Inflammatory macrophage (primary cell): ENCODE data around the gene MAPRE2.
"Not testable (repeated sequence)": the region's sequence is repeated elsewhere in the genome, so short reads cannot be mapped to it uniquely, and the experiment has no call there.

Source experiments
- DNase-seq, 2 donors: peaks; one replicate each; pipeline ENCODE4 v3.0.0-alpha.2; 2020 to 2022

Gene MAPRE2

GRCh38 chr18:35095983-35096676, 54.9 kb downstream of the MAPRE2 start:
- DNase-seq, result no peak

- DNase-seq, result no peak
These were observed 55.4 kb downstream of the MAPRE2 start for GRCh38 chr18:35096677-35097011.

- DNase-seq, result no peak
These were observed 56.0 kb downstream of the MAPRE2 start for GRCh38 chr18:35097195-35097594.

- no peak for DNase-seq
These were observed 56.5 kb downstream of the MAPRE2 start for GRCh38 chr18:35097763-35098162.

GRCh38 chr18:35099911-35100310, 58.7 kb downstream of the MAPRE2 start:
- DNase-seq, result no peak

GRCh38 chr18:35104391-35105051, 63.3 kb downstream of the MAPRE2 start:
- no peak for DNase-seq

GRCh38 chr18:35106013-35106844, 65.0 kb downstream of the MAPRE2 start:
- DNase-seq, result no peak

- DNase-seq, result no peak
These were observed 65.6 kb downstream of the MAPRE2 start for GRCh38 chr18:35106845-35107148.

GRCh38 chr18:35107216-35107615, 66.0 kb downstream of the MAPRE2 start:
- no peak for DNase-seq

GRCh38 chr18:35108088-35108487, 66.9 kb downstream of the MAPRE2 start:
- DNase-seq, result not testable (repeated sequence)

- DNase-seq, result no peak
These were observed 68.8 kb downstream of the MAPRE2 start for GRCh38 chr18:35110059-35110458.

GRCh38 chr18:35110554-35111485, 69.6 kb downstream of the MAPRE2 start:
- DNase-seq, result no peak

- no peak for DNase-seq
These were observed 71.5 kb downstream of the MAPRE2 start for GRCh38 chr18:35112696-35113095.

- peak in 1 of 2 donors; percentile 20 for DNase-seq
These were observed 73.1 kb downstream of the MAPRE2 start for GRCh38 chr18:35114305-35114704.

GRCh38 chr18:35116784-35117318, 75.6 kb downstream of the MAPRE2 start:
- DNase-seq, result no peak

GRCh38 chr18:35117372-35117771, 76.2 kb downstream of the MAPRE2 start:
- DNase-seq, result no peak

GRCh38 chr18:35117951-35118411, 76.8 kb downstream of the MAPRE2 start:
- DNase-seq, result no peak

- no peak for DNase-seq
These were observed 77.4 kb downstream of the MAPRE2 start for GRCh38 chr18:35118641-35119040.

- no peak for DNase-seq
These were observed 79.8 kb downstream of the MAPRE2 start for GRCh38 chr18:35121038-35121437.

- no peak for DNase-seq
These were observed 80.3 kb downstream of the MAPRE2 start for GRCh38 chr18:35121531-35121930.

GRCh38 chr18:35122586-35123224, 81.5 kb downstream of the MAPRE2 start:
- no peak for DNase-seq

GRCh38 chr18:35123811-35124210, 82.6 kb downstream of the MAPRE2 start:
- DNase-seq, result no peak
